ENCODE results near the gene SDR42E1.
A peak's percentile ranks its signal among the peaks of the same experiment; 100 is the strongest.

The SDR42E1 gene

DNA sequence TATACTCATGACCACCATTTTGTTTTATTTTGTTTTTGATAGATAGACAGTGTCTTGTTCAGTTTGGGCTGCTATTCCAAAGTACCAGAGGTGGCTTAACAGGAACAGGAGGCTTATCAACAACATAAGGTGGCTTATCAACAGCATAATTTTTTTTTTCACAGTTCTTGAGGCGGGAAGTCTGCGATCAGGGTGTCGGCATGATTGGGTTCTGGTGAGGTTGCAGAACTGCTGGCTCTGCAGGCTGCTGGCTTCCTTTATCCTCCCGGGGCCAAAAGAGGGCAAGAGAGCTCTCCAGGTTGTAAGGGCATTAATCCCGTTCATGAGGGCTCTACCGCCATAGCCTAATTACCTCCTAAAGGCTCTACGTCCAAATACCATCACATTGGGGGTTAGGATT, 11.9 kb upstream of the SDR42E1 start:
- TF ChIP-seq, protein P1, sequence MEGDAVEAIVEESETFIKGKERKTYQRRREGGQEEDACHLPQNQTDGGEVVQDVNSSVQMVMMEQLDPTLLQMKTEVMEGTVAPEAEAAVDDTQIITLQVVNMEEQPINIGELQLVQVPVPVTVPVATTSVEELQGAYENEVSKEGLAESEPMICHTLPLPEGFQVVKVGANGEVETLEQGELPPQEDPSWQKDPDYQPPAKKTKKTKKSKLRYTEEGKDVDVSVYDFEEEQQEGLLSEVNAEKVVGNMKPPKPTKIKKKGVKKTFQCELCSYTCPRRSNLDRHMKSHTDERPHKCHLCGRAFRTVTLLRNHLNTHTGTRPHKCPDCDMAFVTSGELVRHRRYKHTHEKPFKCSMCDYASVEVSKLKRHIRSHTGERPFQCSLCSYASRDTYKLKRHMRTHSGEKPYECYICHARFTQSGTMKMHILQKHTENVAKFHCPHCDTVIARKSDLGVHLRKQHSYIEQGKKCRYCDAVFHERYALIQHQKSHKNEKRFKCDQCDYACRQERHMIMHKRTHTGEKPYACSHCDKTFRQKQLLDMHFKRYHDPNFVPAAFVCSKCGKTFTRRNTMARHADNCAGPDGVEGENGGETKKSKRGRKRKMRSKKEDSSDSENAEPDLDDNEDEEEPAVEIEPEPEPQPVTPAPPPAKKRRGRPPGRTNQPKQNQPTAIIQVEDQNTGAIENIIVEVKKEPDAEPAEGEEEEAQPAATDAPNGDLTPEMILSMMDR (conservative IDR thresholded peaks at IDR 0.05; ENCODE audit: low read depth): no peak
- DNase-seq (ENCODE audit: low spot score): no peak
- POLR2A ChIA-PET (ENCODE audit: low non-redundant PET): no interaction called here
- CTCF ChIA-PET: interaction anchor here (0.7 to 1.3 kb wide), 2 partner anchors 25 to 37 kb away, joined by 4 to 6 read pairs; no protein-coding TSS in a partner anchor
- H3K27ac ChIP-seq: no peak overlapping the region

DNA sequence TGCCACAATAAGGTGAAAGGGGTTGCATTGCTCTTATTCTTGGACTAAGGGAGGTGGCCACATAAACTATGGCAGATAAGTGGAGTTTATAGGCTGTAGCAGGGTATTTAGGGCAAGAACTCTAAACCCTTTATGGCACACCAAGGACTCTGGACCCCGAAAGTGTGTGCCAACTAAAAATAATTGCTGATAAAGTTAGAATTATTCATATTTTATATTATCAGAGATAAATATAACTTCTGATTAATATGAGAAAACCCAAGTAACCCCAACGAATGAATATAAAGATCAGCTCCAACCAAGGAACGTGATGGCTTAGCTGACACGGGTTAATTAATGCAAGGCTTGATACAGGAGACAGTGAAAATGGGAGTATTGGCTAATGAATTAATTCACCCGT, 8.8 kb upstream of the SDR42E1 start:
- POLR2A ChIA-PET (ENCODE audit: low non-redundant PET): no interaction called here
- TF ChIP-seq, protein P1 (conservative IDR thresholded peaks at IDR 0.05; ENCODE audit: low read depth): no peak
- CTCF ChIA-PET: interaction anchor here (0.6 kb wide), 1 partner anchor 36 kb away, joined by 3 read pairs; no protein-coding TSS in a partner anchor
- DNase-seq (ENCODE audit: low spot score): no peak
- no peak overlapping the region for H3K27ac ChIP-seq

DNA sequence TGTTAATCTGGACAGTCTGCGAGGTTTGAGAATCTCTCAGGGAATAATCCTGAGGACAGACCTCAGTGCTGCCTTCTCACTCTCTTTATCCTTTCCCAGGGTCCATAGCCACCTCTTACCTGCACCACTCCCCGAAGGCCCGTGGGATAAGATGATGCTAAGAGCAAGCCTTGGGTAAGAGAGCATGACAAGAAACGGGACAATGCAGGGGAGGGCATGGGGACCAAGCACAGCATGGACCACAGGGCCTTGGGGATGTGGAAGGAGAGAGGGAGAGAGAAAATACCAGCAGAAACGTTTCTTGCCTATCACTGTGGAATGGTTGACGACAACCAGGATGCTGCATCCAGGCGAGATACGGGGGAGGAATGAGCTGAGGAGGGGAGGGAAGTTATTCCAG, 8.3 kb upstream of the SDR42E1 start:
- no peak for DNase-seq (ENCODE audit: low spot score)
- TF ChIP-seq, protein P1 (conservative IDR thresholded peaks at IDR 0.05; ENCODE audit: low read depth): no peak
- H3K27ac ChIP-seq: no peak overlapping the region
- CTCF ChIA-PET: interaction anchor here (0.6 kb wide), 1 partner anchor 132 kb away, joined by 4 read pairs; no protein-coding TSS in a partner anchor
- POLR2A ChIA-PET (ENCODE audit: low non-redundant PET): no interaction called here

DNA sequence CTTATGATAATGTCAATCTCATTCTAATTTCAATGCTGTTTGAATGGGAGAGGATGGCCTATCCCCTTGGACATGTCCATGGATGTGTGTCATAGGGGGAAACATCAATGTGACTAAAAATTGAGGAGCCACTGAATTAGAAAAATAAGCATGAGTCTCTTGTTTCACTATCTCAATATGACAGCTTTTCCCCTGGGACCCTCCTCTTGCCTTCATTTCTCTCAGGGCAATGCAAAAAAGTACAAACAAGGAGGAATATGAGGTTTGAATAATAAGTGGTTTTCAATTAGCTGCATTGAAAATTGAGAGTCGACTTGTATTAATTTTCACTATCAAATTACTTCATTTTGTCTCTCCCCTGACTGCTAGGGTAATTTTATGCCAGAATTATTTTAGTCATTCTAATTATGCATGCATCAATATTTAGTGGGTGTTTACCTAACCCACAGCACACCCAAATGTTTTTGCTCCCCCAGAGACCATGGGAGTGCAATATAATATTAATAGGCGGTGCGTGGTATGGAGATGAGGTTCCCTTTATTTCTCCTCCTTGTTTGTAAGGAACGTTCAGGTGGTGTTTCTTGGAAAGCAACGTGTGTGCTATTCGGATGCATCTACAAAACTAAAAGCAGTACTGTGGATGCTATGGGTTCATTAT, 6.8 kb upstream of the SDR42E1 start:
- DNase-seq (ENCODE audit: low spot score): no peak
- TF ChIP-seq, protein P1 (conservative IDR thresholded peaks at IDR 0.05; ENCODE audit: low read depth): no peak
- H3K27ac ChIP-seq: no peak overlapping the region
- ChIA-PET POLR2A (ENCODE audit: low non-redundant PET) (no interaction called here), CTCF (no interaction called here)

DNA sequence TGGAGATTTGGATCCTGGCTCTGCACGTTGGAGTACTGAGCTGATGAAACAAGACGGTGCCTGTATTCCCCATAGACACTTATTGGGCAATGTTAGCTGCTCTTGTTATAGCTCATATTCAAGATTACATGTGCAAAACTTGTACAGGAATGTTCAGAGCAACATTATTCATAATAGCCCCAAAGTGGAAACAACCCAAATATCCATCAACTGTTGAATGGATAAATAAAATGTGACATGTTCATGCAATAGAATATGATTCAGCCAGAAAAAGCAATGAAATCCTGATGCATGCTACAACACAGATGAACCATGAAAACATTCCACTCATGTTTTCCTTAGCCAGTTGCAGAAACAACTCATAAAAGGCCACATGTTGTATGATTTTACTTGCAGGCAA, 5.7 kb upstream of the SDR42E1 start:
- no peak overlapping the region for H3K27ac ChIP-seq
- no peak for DNase-seq (ENCODE audit: low spot score)
- POLR2A ChIA-PET (ENCODE audit: low non-redundant PET): no interaction called here
- CTCF ChIA-PET: interaction anchor here (0.6 kb wide), 1 partner anchor 56 kb away, joined by 3 read pairs; no protein-coding TSS in a partner anchor
- TF ChIP-seq, protein P1 (conservative IDR thresholded peaks at IDR 0.05; ENCODE audit: low read depth): no peak

DNA sequence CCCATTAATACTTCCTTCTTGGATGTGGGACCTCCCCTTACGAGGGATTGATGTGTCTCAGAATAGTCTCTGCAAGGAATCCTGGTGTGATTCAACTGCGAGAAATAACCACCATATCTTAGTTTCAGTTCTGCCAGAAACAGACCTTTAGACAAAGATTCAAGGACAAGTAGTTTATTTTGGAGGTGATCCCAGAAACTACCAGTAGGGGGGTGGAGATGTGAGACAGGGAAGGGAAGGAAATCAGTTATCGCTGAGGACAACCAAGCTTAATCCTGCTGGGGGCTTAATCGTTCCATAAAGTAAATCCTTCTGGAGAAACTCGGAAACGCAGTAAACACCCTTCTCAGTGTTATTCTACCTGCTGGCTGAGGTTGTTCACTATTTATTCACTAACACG, 5.0 kb upstream of the SDR42E1 start:
- TF ChIP-seq, protein P1 (conservative IDR thresholded peaks at IDR 0.05; ENCODE audit: low read depth): 0 out of 2 replicates have a peak, but pooled peaks have one; percentile 22
- POLR2A ChIA-PET (ENCODE audit: low non-redundant PET): no interaction called here
- H3K27ac ChIP-seq: no peak overlapping the region
- peak; percentile 49 for DNase-seq (ENCODE audit: low spot score)
- CTCF ChIA-PET: interaction anchor here (0.6 kb wide), 1 partner anchor 57 kb away, joined by 3 read pairs; no protein-coding TSS in a partner anchor
